ENCODE data around the gene ANKDD1A. TPM values are rescaled to one million over a fixed set of nuclear protein-coding genes. Genes with fewer than 3 reads are reported as not detected.

ANKDD1A gene
- total RNA-seq, 1 experiment from 2014 or later: 6.1 TPM

DNA sequence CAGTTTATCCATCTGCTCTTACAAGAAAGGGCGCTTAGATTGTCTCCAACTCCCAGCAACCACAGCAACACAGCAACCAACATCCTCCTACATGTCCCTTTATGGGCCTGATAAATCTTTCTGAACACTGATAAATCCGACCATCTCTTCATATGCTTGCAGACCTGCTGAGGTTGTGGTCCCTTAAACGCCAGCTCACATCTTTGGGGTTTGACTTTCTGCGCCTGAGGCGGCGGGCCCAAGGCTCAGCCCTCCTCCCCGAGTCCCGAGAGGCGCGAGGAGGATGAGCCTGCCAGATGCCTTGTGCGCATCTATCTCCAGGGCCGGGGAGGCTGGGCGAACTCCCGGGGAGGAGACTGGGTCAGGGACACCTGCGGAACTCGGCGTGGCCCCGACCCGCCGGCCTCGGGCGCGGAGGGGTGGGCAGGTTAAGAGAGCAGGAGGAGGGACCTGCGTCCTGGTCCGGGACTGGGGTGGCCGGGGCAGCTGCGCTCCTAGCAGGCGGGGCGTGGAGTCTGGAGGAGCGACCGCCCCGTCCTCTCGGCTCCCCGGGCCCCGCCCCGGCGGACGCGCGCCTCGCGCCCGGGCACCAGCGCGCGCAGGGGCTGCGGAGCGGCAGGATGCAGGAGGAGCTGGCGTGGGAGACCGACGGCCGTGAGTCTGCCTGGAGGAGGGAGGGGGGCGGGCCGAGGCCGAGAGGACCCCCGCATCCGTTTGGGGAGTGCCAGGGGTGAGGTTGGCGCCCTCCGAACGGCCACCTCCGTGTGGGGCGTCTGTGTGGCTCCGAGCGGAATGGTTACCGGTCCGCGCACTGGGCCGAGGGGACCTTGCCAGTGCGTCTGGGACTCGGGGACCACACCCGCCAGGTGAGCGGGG lies at the start of gene ANKDD1A (continued):
- TF ChIP-seq, protein P1, sequence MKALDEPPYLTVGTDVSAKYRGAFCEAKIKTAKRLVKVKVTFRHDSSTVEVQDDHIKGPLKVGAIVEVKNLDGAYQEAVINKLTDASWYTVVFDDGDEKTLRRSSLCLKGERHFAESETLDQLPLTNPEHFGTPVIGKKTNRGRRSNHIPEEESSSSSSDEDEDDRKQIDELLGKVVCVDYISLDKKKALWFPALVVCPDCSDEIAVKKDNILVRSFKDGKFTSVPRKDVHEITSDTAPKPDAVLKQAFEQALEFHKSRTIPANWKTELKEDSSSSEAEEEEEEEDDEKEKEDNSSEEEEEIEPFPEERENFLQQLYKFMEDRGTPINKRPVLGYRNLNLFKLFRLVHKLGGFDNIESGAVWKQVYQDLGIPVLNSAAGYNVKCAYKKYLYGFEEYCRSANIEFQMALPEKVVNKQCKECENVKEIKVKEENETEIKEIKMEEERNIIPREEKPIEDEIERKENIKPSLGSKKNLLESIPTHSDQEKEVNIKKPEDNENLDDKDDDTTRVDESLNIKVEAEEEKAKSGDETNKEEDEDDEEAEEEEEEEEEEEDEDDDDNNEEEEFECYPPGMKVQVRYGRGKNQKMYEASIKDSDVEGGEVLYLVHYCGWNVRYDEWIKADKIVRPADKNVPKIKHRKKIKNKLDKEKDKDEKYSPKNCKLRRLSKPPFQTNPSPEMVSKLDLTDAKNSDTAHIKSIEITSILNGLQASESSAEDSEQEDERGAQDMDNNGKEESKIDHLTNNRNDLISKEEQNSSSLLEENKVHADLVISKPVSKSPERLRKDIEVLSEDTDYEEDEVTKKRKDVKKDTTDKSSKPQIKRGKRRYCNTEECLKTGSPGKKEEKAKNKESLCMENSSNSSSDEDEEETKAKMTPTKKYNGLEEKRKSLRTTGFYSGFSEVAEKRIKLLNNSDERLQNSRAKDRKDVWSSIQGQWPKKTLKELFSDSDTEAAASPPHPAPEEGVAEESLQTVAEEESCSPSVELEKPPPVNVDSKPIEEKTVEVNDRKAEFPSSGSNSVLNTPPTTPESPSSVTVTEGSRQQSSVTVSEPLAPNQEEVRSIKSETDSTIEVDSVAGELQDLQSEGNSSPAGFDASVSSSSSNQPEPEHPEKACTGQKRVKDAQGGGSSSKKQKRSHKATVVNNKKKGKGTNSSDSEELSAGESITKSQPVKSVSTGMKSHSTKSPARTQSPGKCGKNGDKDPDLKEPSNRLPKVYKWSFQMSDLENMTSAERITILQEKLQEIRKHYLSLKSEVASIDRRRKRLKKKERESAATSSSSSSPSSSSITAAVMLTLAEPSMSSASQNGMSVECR (CRISPR knock-in tag; IDR thresholded peaks at IDR 0.05; ENCODE audit: borderline replicate concordance): no peak
- no peak for TF ChIP-seq EMX1 (CRISPR knock-in tag; IDR thresholded peaks at IDR 0.05)
- TF ChIP-seq SMAD3 (CRISPR knock-in tag; IDR thresholded peaks at IDR 0.05; ENCODE audit: borderline replicate concordance): no peak
- TF ChIP-seq, protein P2, sequence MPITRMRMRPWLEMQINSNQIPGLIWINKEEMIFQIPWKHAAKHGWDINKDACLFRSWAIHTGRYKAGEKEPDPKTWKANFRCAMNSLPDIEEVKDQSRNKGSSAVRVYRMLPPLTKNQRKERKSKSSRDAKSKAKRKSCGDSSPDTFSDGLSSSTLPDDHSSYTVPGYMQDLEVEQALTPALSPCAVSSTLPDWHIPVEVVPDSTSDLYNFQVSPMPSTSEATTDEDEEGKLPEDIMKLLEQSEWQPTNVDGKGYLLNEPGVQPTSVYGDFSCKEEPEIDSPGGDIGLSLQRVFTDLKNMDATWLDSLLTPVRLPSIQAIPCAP (CRISPR knock-in tag; IDR thresholded peaks at IDR 0.05): no peak
- TF ChIP-seq, protein P3, sequence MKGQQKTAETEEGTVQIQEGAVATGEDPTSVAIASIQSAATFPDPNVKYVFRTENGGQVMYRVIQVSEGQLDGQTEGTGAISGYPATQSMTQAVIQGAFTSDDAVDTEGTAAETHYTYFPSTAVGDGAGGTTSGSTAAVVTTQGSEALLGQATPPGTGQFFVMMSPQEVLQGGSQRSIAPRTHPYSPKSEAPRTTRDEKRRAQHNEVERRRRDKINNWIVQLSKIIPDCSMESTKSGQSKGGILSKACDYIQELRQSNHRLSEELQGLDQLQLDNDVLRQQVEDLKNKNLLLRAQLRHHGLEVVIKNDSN (CRISPR knock-in tag; IDR thresholded peaks at IDR 0.05): no peak; the same call in 1 of the 2 replicates
- no peak for TF ChIP-seq NR1H2 (CRISPR knock-in tag; IDR thresholded peaks at IDR 0.05)
- TF ChIP-seq ZNF138 (CRISPR knock-in tag; conservative IDR thresholded peaks at IDR 0.05): no peak
- TF ChIP-seq, protein P4, sequence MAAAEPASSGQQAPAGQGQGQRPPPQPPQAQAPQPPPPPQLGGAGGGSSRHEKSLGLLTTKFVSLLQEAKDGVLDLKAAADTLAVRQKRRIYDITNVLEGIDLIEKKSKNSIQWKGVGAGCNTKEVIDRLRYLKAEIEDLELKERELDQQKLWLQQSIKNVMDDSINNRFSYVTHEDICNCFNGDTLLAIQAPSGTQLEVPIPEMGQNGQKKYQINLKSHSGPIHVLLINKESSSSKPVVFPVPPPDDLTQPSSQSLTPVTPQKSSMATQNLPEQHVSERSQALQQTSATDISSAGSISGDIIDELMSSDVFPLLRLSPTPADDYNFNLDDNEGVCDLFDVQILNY (CRISPR knock-in tag; IDR thresholded peaks at IDR 0.05): peak; percentile 83; the same call in 1 of the 2 replicates
- TF ChIP-seq FOXJ3 (CRISPR knock-in tag; IDR thresholded peaks at IDR 0.05; ENCODE audit: borderline replicate concordance): no peak
- 0 out of 2 replicates have a peak, but pooled peaks have one; percentile 6 for TF ChIP-seq MYBL2 (CRISPR knock-in tag; IDR thresholded peaks at IDR 0.05)
- TF ChIP-seq, protein P5, sequence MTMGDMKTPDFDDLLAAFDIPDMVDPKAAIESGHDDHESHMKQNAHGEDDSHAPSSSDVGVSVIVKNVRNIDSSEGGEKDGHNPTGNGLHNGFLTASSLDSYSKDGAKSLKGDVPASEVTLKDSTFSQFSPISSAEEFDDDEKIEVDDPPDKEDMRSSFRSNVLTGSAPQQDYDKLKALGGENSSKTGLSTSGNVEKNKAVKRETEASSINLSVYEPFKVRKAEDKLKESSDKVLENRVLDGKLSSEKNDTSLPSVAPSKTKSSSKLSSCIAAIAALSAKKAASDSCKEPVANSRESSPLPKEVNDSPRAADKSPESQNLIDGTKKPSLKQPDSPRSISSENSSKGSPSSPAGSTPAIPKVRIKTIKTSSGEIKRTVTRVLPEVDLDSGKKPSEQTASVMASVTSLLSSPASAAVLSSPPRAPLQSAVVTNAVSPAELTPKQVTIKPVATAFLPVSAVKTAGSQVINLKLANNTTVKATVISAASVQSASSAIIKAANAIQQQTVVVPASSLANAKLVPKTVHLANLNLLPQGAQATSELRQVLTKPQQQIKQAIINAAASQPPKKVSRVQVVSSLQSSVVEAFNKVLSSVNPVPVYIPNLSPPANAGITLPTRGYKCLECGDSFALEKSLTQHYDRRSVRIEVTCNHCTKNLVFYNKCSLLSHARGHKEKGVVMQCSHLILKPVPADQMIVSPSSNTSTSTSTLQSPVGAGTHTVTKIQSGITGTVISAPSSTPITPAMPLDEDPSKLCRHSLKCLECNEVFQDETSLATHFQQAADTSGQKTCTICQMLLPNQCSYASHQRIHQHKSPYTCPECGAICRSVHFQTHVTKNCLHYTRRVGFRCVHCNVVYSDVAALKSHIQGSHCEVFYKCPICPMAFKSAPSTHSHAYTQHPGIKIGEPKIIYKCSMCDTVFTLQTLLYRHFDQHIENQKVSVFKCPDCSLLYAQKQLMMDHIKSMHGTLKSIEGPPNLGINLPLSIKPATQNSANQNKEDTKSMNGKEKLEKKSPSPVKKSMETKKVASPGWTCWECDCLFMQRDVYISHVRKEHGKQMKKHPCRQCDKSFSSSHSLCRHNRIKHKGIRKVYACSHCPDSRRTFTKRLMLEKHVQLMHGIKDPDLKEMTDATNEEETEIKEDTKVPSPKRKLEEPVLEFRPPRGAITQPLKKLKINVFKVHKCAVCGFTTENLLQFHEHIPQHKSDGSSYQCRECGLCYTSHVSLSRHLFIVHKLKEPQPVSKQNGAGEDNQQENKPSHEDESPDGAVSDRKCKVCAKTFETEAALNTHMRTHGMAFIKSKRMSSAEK (CRISPR knock-in tag; IDR thresholded peaks at IDR 0.05; ENCODE audit: borderline replicate concordance): no peak

DNA sequence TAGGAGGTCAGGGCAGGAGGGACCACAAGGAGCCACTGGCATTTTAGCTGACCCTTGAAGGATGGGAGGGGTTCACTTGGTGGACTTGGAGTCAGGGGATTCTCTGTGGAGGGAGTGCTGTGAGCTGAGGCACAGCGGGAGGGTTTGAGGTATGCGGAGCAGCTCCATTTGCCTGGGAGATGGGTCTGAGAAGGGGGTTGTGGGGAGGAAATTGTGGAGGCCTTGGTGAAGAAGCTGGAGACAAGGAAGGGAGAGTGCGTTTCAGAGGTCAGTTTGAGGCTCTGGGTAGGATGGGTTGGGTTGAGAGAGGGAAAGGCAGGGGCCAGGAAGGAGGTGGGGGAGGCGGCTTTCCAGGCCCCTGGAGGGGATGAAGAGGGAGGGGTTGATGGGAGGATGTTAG lies 49.7 kb upstream of the ANKDD1A start:
- DNase-seq (ENCODE audit: low spot score) (no peak), ATAC-seq (peak; percentile 13)
- Mint-ChIP-seq H3K9me3 (no peaks in the 10 kb centered on the region), H3K36me3 (peaks cover 35% of the 10 kb centered on the region), H3K4me1 (peaks cover 53% of the 10 kb centered on the region), H3K4me3 (no peak overlapping the region), H3K27me3 (ENCODE audit: low read depth) (no peaks in the 10 kb centered on the region), H3K27ac (peak overlapping the region; percentile 59)
- POLR2A ChIA-PET: interaction anchor here (1.5 kb wide), 1 partner anchor 11 kb away, joined by 5 read pairs; no protein-coding TSS in a partner anchor
- CTCF ChIA-PET: interaction anchor here (0.7 to 2.2 kb wide), 9 partner anchors 14 to 52 kb away, joined by 3 to 10 read pairs (median 4); no protein-coding TSS in a partner anchor
- TF ChIP-seq ZNF263 (CRISPR knock-in tag; IDR thresholded peaks at IDR 0.05; ENCODE audit: low read depth) (no peak), NFYB (CRISPR knock-in tag; conservative IDR thresholded peaks at IDR 0.05; ENCODE audit: low read depth) (no peak), TEAD4 (CRISPR knock-in tag; IDR thresholded peaks at IDR 0.05) (no peak), NR2C2 (CRISPR knock-in tag; IDR thresholded peaks at IDR 0.05) (no peak), TP53 (CRISPR knock-in tag; IDR thresholded peaks at IDR 0.05) (no peak), CREB1 (CRISPR knock-in tag; IDR thresholded peaks at IDR 0.05) (no peak), GABPB1 (CRISPR knock-in tag; IDR thresholded peaks at IDR 0.05) (no peak)
- TF ChIP-seq, protein P6, sequence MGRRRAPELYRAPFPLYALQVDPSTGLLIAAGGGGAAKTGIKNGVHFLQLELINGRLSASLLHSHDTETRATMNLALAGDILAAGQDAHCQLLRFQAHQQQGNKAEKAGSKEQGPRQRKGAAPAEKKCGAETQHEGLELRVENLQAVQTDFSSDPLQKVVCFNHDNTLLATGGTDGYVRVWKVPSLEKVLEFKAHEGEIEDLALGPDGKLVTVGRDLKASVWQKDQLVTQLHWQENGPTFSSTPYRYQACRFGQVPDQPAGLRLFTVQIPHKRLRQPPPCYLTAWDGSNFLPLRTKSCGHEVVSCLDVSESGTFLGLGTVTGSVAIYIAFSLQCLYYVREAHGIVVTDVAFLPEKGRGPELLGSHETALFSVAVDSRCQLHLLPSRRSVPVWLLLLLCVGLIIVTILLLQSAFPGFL (CRISPR knock-in tag; IDR thresholded peaks at IDR 0.05; ENCODE audit: borderline replicate concordance): no peak
- TF ChIP-seq, protein P7, sequence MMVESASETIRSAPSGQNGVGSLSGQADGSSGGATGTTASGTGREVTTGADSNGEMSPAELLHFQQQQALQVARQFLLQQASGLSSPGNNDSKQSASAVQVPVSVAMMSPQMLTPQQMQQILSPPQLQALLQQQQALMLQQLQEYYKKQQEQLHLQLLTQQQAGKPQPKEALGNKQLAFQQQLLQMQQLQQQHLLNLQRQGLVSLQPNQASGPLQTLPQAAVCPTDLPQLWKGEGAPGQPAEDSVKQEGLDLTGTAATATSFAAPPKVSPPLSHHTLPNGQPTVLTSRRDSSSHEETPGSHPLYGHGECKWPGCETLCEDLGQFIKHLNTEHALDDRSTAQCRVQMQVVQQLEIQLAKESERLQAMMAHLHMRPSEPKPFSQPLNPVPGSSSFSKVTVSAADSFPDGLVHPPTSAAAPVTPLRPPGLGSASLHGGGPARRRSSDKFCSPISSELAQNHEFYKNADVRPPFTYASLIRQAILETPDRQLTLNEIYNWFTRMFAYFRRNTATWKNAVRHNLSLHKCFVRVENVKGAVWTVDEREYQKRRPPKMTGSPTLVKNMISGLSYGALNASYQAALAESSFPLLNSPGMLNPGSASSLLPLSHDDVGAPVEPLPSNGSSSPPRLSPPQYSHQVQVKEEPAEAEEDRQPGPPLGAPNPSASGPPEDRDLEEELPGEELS (CRISPR knock-in tag; IDR thresholded peaks at IDR 0.05): no peak

All from WTC11 (cell line).